Nephron (organoid): Measurements from ENCODE around the gene MAPK4.
"Not testable (repeated sequence)": the region's sequence is repeated elsewhere in the genome, so short reads cannot be mapped to it uniquely, and the experiment has no call there.

ENCODE experiments used
- H3K27ac Mint-ChIP-seq, 3 experiments: 2 replicates each; pipeline ENCODE4 v1.8.0; 2020; ENCODE audit warnings: mixed read lengths in 3 of 3, mild to moderate bottlenecking in 2 of 3, moderate library complexity in 1 of 3
- H3K27me3 Mint-ChIP-seq: 2 replicates; pipeline ENCODE4 v1.8.0; 2021; ENCODE audit warnings: low read depth, mild to moderate bottlenecking, moderate library complexity, mixed read lengths
- H3K36me3 Mint-ChIP-seq: 2 replicates; pipeline ENCODE4 v1.8.0; 2020; ENCODE audit warnings: low read depth, mixed read lengths
- H3K4me1 Mint-ChIP-seq: 2 replicates; pipeline ENCODE4 v1.8.0; 2020; ENCODE audit warnings: mixed read lengths
- H3K4me3 Mint-ChIP-seq, 3 experiments: 2 replicates each; pipeline ENCODE4 v1.8.0; 2020; ENCODE audit warnings: mild to moderate bottlenecking in 3 of 3, mixed read lengths in 3 of 3, moderate library complexity in 2 of 3
- H3K9me3 Mint-ChIP-seq: 2 replicates; pipeline ENCODE4 v1.8.0; 2020; ENCODE audit warnings: mixed read lengths
- CTCF ChIP-seq, 3 experiments: fragments of 200-600 bp; sonication (generic); IDR thresholded peaks; one replicate each; pipeline ENCODE4 v1.5.0; 2021; ENCODE audit warnings: antibody characterized with exemption in 3 of 3; ENCODE audit not compliant: unreplicated experiment in 3 of 3

The MAPK4 gene

GRCh38 chr18:50545936-50546335, 14.0 kb upstream of the MAPK4 start:
- TF ChIP-seq CTCF (IDR thresholded peaks at IDR 0.05; ENCODE audit: unreplicated experiment in 3 of 3): no peak
- no peak overlapping the region for H3K27ac Mint-ChIP-seq

GRCh38 chr18:50548160-50548559, 11.7 kb upstream of the MAPK4 start:
- Mint-ChIP-seq H3K27ac (no peak overlapping the region), H3K4me1 (no peaks in the 10 kb centered on the region), H3K36me3 (no peaks in the 10 kb centered on the region), H3K27me3 (peaks cover 3% of the 10 kb centered on the region), H3K4me3 (no peak overlapping the region), H3K9me3 (peaks cover 4% of the 10 kb centered on the region)
- TF ChIP-seq CTCF (IDR thresholded peaks at IDR 0.05; ENCODE audit: unreplicated experiment in 3 of 3): no peak

More at GRCh38 chr18:50545936-50546335, 14.0 kb upstream of the MAPK4 start:
- Mint-ChIP-seq H3K9me3 (peaks cover 4% of the 10 kb centered on the region), H3K4me3 (no peak overlapping the region), H3K27me3 (no peaks in the 10 kb centered on the region), H3K36me3 (no peaks in the 10 kb centered on the region), H3K4me1 (no peaks in the 10 kb centered on the region)

GRCh38 chr18:50551651-50552050, 8.2 kb upstream of the MAPK4 start:
- Mint-ChIP-seq H3K9me3 (peaks cover 16% of the 10 kb centered on the region), H3K27me3 (peaks cover 11% of the 10 kb centered on the region)
- H3K36me3 Mint-ChIP-seq, H3K4me1 Mint-ChIP-seq, H3K4me3 Mint-ChIP-seq, H3K27ac Mint-ChIP-seq: not testable (repeated sequence)

- H3K27me3 Mint-ChIP-seq: peaks cover 53% of the 10 kb centered on the region
- peak overlapping the region; percentile 48 to 74 (median 72) for H3K4me3 Mint-ChIP-seq
- H3K4me1 Mint-ChIP-seq: peaks cover 9% of the 10 kb centered on the region
- TF ChIP-seq CTCF (IDR thresholded peaks at IDR 0.05; ENCODE audit: unreplicated experiment in 3 of 3): no peak
- peak overlapping the region in 2 of 3 experiments; percentile 9 to 43 for H3K27ac Mint-ChIP-seq
- H3K36me3 Mint-ChIP-seq: no peaks in the 10 kb centered on the region
- peaks cover 16% of the 10 kb centered on the region for H3K9me3 Mint-ChIP-seq
Observed at GRCh38 chr18:50558157-50558556, 1.7 kb upstream of the MAPK4 start.

- TF ChIP-seq CTCF (IDR thresholded peaks at IDR 0.05; ENCODE audit: unreplicated experiment in 3 of 3): no peak
- H3K27me3 Mint-ChIP-seq: peaks cover 57% of the 10 kb centered on the region
Observed at GRCh38 chr18:50558948-50559751, 737 bp upstream of the MAPK4 start.

GRCh38 chr18:50560681-50561629, 1.1 kb downstream of the MAPK4 start:
- Mint-ChIP-seq H3K9me3 (peaks cover 2% of the 10 kb centered on the region), H3K27ac (no peak overlapping the region), H3K27me3 (peaks cover 60% of the 10 kb centered on the region), H3K36me3 (no peaks in the 10 kb centered on the region), H3K4me1 (peaks cover 9% of the 10 kb centered on the region), H3K4me3 (peak overlapping the region; percentile 84 to 87 (median 84))
- no peak for TF ChIP-seq CTCF (IDR thresholded peaks at IDR 0.05; ENCODE audit: unreplicated experiment in 3 of 3)

More at GRCh38 chr18:50558948-50559751, 737 bp upstream of the MAPK4 start:
- no peaks in the 10 kb centered on the region for H3K36me3 Mint-ChIP-seq
- H3K9me3 Mint-ChIP-seq: peaks cover 13% of the 10 kb centered on the region
- peak overlapping the region in 2 of 3 experiments; percentile 6 to 12 for H3K27ac Mint-ChIP-seq
- H3K4me3 Mint-ChIP-seq: peak overlapping the region; percentile 74 to 79 (median 75)
- peaks cover 9% of the 10 kb centered on the region for H3K4me1 Mint-ChIP-seq

- H3K36me3 Mint-ChIP-seq, H3K9me3 Mint-ChIP-seq, H3K4me1 Mint-ChIP-seq, H3K27ac Mint-ChIP-seq: not testable (repeated sequence)
- Mint-ChIP-seq H3K27me3 (peaks cover 54% of the 10 kb centered on the region), H3K4me3 (peak overlapping the region in 2 of 3 experiments; percentile 6 to 30)
Observed at GRCh38 chr18:50562258-50562657, 2.4 kb downstream of the MAPK4 start.
